Fibroblast of mammary gland (primary cell): ENCODE measurements around the gene GALM.
"Not testable (repeated sequence)": the region's sequence is repeated elsewhere in the genome, so short reads cannot be mapped to it uniquely, and the experiment has no call there.

Experiments
- DNase-seq: peaks from one replicate; pipeline ENCODE4 v3.0.0-alpha.2; 2010; ENCODE audit warnings: low read depth
- H3K4me3 ChIP-seq: 2 replicates; pipeline ENCODE4 v1.5.1; 2011; ENCODE audit warnings: low read depth, mild to moderate bottlenecking, low read length, moderate library complexity; ENCODE audit not compliant: control insufficient read depth
- TF ChIP-seq, protein P1 (sequence below): conservative IDR thresholded peaks from 2 replicates; pipeline ENCODE4 v1.5.1; 2011; ENCODE audit warnings: low read depth, low read length, inconsistent platforms; ENCODE audit not compliant: control insufficient read depth, insufficient read depth

GALM gene

DNA sequence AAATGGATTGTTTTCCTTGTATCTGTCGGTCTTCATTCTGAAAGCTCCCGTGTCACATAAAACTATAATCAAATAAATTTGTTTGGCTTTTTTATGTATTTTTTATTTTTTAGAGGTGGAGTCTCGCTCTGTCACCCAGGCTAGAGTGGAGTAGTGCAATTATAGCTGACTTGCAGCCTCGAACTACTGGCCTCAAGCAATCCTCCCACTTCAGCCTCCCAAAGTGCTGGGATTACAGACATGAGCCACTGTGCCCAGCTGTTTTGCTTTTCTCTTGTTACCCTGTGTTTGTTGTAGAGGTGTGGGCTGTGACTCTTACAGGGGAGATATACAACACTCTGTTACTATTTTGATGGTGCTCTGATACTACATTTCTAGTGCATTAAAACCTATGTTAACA lies 2.2 kb downstream of the GALM start:
- no peak overlapping the region for H3K4me3 ChIP-seq
- DNase-seq: no peak
- TF ChIP-seq, protein P1, sequence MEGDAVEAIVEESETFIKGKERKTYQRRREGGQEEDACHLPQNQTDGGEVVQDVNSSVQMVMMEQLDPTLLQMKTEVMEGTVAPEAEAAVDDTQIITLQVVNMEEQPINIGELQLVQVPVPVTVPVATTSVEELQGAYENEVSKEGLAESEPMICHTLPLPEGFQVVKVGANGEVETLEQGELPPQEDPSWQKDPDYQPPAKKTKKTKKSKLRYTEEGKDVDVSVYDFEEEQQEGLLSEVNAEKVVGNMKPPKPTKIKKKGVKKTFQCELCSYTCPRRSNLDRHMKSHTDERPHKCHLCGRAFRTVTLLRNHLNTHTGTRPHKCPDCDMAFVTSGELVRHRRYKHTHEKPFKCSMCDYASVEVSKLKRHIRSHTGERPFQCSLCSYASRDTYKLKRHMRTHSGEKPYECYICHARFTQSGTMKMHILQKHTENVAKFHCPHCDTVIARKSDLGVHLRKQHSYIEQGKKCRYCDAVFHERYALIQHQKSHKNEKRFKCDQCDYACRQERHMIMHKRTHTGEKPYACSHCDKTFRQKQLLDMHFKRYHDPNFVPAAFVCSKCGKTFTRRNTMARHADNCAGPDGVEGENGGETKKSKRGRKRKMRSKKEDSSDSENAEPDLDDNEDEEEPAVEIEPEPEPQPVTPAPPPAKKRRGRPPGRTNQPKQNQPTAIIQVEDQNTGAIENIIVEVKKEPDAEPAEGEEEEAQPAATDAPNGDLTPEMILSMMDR: no peak

DNA sequence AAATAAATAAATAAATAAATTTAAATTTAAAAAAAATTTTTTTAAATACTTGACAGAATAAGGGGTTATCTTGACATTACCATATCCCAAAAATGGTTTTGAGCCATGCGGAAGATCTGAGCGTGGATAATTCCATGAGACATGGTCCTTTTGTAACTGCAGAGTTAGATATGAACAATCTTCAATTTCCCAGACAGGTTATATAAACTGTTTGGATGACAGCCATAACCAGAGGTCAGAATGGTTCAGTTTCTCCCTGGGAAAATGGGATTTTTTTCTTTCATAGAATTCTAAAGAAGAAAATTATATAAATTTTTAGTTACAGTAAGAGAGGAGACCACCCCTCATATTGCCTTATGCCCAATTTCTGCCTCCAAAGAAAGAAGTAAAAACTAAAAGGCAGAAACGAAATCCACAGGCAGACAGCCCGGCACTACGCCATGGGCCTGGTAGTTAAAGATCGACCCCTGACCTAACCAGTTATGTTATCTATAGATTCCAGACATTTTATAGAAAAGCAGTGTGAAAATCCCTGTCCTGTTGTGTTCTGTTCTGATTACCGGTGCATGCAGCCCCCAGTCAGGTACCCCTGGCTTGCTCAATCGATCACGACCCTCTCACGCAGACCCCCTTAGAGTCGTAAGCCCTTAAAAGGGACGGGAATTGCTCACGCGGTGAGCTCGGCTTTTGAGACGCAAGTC lies 3.0 kb downstream of the GALM start:
- TF ChIP-seq, protein P1: no peak
- no peak for DNase-seq
- no peak overlapping the region for H3K4me3 ChIP-seq

DNA sequence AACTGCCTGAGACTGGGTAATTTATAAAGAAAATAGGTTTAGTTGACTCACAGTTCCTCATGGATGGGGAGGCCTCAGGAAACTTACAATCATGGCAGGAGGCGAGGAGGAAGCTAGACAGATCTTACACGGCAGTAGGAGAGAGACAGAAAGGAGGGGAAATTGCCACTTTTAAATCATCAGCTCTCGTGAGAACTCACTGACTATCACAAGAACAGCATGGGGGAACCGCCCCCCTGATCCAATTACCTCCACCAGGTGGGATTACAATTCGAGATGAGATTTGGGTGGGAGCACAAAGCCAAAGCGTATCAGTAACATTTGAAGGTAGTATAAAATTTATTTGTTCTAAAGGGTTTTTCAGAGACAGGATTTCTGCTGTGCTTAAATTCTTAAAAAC lies 5.4 kb downstream of the GALM start:
- TF ChIP-seq, protein P1: no peak
- no peak for DNase-seq
- no peak overlapping the region for H3K4me3 ChIP-seq

DNA sequence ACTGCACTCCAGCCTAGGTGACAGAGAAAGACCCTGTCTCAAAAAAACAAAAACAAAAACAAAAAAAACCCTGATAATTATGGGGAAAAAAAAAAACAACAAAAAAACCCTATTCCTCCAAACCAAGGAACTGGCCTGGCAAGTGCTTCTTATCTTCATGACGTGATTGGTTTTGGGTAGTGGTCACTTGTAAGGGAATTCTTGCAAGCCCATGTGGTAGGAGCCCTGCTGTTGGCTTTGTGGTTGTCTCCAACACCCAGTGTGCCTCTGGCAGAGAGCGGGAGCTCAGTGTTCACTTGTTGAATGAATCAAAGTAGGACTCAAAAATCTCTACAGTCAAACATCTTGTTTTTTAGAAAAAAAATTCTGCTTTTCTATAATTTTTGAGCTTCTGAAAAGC lies 6.0 kb downstream of the GALM start:
- TF ChIP-seq, protein P1: no peak
- H3K4me3 ChIP-seq: no peak overlapping the region
- no peak for DNase-seq

DNA sequence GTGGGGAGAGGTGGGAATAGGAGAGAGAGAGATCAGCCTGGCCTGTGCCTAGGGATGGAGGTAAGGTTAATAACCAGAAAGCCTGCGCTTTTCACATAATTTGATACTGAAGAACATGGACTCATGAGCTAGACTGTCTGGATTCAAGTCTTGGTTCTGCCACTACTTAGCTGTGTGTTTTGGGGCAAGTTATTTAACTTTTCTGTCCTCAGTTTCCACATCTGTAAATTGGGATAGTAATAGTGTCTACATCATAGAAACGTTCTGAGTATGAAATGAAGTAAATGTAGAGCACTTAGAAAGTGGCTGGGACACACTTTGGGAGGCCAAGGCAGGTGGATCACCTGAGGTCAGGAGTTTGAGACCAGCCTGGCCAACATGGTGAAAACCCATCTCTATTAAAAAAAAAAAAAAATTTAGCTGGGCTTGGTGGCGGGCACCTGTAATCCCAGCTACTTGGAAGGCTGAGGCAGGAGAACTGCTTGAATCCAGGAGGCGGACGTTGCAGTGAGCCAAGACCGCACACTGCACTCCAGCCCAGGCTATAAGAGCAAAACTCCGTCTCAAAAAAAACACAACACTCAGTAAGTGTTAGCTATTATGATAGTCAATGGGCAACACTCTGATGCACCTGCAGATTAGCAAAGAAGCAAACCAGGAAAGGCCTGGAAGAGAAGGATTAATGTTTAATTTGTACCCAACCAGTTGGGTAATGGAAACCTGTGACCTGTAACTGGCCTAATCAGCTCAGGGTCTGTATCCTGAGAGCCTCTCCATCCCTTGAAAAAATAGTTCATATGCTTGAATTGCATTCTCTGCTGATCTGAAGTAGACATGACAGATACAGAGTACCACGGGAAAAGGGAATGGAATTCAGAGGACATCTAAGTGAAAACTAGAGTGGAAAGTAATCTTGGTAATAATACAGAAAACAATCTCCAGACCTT lies 6.8 kb downstream of the GALM start:
- DNase-seq: no peak
- H3K4me3 ChIP-seq: no peak overlapping the region
- TF ChIP-seq, protein P1: no peak

DNA sequence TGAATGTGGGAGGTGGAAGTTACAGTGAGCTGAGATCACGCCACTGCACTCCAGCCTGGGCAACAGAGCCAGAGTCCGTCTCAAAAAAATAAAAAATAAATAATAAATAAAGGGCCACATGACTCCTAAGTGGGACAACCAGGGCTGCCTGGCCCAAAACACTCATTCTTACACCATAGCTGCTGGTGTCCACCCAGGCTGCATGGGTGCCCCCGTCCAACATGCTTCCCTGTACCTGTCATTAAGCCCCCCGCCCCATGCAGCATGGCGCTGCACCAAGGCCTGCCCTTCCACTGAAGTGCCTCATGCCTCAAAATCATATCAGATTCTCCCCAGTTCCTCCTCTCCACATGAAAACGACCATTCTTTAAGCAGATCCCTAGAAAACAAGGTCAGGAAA lies 10.8 kb downstream of the GALM start:
- TF ChIP-seq, protein P1: no peak
- no peak overlapping the region for H3K4me3 ChIP-seq
- no peak for DNase-seq

DNA sequence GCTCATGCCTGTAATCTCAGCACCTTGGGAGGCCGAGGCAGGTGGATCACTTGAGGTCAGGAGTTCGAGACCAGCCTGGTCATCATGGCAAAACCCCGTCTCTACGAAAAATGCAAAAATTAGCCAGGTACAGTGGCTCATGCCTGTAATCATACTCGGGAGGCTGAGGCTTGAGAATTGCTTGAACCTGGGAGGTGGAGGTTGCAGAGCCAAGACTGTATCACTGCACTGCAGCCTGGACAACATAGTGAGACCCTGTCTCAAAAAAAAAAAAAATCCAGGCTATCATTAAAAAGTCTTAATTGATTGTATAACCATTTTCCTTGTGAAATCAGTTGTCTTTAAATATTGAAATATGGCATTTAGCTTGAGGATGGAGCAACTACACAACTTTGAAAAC lies 15.0 kb downstream of the GALM start:
- not testable (repeated sequence) for DNase-seq, H3K4me3 ChIP-seq
